A549 (cell line): ENCODE measurements around the gene BHMT. TPM values are rescaled to one million over a fixed set of nuclear protein-coding genes. Genes with fewer than 3 reads are reported as not detected.

Experiments
- ATAC-seq, 2 experiments: fragments of 200-7000 bp in 1 of 2; fragments of >200 bp in 1 of 2; cut with Nextera tagmentation in 1 of 2; cut with Tn5 transposase in 1 of 2; 3 replicates each; pipeline versions ENCODE4 v1.8.0 to v1.9.1; 2018 to 2020; ENCODE audit warnings: mild to moderate bottlenecking in 1 of 2, moderate library complexity in 1 of 2
- CTCF ChIA-PET: fragments of 300-600 bp; sonication (Branson Sonifier 250); formaldehyde crosslinking; extraction: SDS; loops from one replicate; lab custom pipeline; 2021; ENCODE audit warnings: antibody characterized with exemption, inconsistent platforms; lab: Yijun Ruan, JAX
- POLR2A ChIA-PET: fragments of 350-600 bp; formaldehyde crosslinking; extraction: SDS; loops from one replicate; lab custom pipeline; 2021; ENCODE audit warnings: antibody characterized with exemption, inconsistent platforms; lab: Yijun Ruan, JAX
- DNase-seq, 2 experiments: peaks; one replicate each; pipeline versions ENCODE4 v3.0.0 to v3.0.0-alpha.2; 2011 to 2016; ENCODE audit warnings: low read depth in 1 of 2, low spot score in 1 of 2
- FAIRE-seq: peaks from 2 replicates; lab custom pipeline; 2011; peaks lifted over from hg19 to GRCh38; lab: Jason Lieb, UNC
- H3K27ac ChIP-seq, 2 experiments: fragments of >200 bp; sonication (Bioruptor Twin); formaldehyde crosslinking; 3 replicates each; pipeline ENCODE4 v1.5.1; 2016 to 2017
- H3K4me1 ChIP-seq: fragments of >200 bp; sonication (Bioruptor Twin); formaldehyde crosslinking; 3 replicates; pipeline ENCODE4 v1.6.1; 2016
- H3K4me2 ChIP-seq: fragments of >200 bp; sonication (Bioruptor Twin); formaldehyde crosslinking; 3 replicates; pipeline ENCODE4 v1.6.1; 2016
- H3K4me3 ChIP-seq: fragments of >200 bp; sonication (Bioruptor Twin); formaldehyde crosslinking; 3 replicates; pipeline ENCODE4 v1.5.1; 2016
- H3K9me3 ChIP-seq: fragments of >200 bp; sonication (Bioruptor Twin); formaldehyde crosslinking; 3 replicates; pipeline ENCODE4 v1.6.1; 2016
- ATOH8 ChIP-seq: fragments of 250-450 bp; sonication (Bioruptor Pico); IDR thresholded peaks from 2 replicates; pipeline ENCODE4 v1.5.0; 2020; ENCODE audit warnings: low read depth, mild to moderate bottlenecking, moderate library complexity
- BCL3 ChIP-seq: fragments of >200 bp; sonication (Bioruptor Twin); formaldehyde crosslinking; IDR thresholded peaks from 3 replicates; pipeline ENCODE4 v1.6.1; 2016
- CEBPB ChIP-seq, 2 experiments: fragments of >200 bp in 1 of 2; sonication (Bioruptor Twin) in 1 of 2; formaldehyde crosslinking in 1 of 2; IDR thresholded peaks; 2 replicates each; pipeline ENCODE4 v1.6.1; 2012 to 2016
- CHD4 ChIP-seq: fragments of 200-600 bp; sonication (generic); IDR thresholded peaks from 2 replicates; pipeline ENCODE4 v1.6.1; 2016; ENCODE audit warnings: antibody characterized with exemption, mild to moderate bottlenecking, borderline replicate concordance
- CTCF ChIP-seq: fragments of >200 bp; sonication (Bioruptor Twin); formaldehyde crosslinking; IDR thresholded peaks from 3 replicates; pipeline ENCODE4 v1.5.1; 2016
- EHF ChIP-seq: fragments of 250-450 bp; sonication (Bioruptor Pico); IDR thresholded peaks from 2 replicates; pipeline ENCODE4 v1.5.0; 2020; ENCODE audit warnings: mild to moderate bottlenecking
- EHMT2 ChIP-seq: fragments of 200-600 bp; sonication (generic); IDR thresholded peaks from 2 replicates; pipeline ENCODE4 v1.6.1; 2016; ENCODE audit warnings: antibody characterized with exemption, low read depth, mild to moderate bottlenecking, moderate library complexity
- ELK1 ChIP-seq: fragments of 150-350 bp; IDR thresholded peaks from 2 replicates; pipeline ENCODE4 v1.6.1; 2014; ENCODE audit warnings: low read depth, mild to moderate bottlenecking, low read length
- ESRRA ChIP-seq: fragments of 150-350 bp; IDR thresholded peaks from 2 replicates; pipeline ENCODE4 v1.6.1; 2014; ENCODE audit warnings: mild to moderate bottlenecking, low read length, borderline replicate concordance
- HMGXB4 ChIP-seq: fragments of 250-450 bp; sonication (Bioruptor Pico); IDR thresholded peaks from 2 replicates; pipeline ENCODE4 v1.5.0; 2021; ENCODE audit warnings: mild to moderate bottlenecking, moderate library complexity, borderline replicate concordance
- JUNB ChIP-seq: fragments of >200 bp; sonication (Bioruptor Twin); formaldehyde crosslinking; IDR thresholded peaks from 2 replicates; pipeline ENCODE4 v1.6.1; 2016
- MAX ChIP-seq: IDR thresholded peaks from 2 replicates; pipeline ENCODE4 v1.6.1; 2012
- NPAS2 ChIP-seq: fragments of 250-450 bp; sonication (Bioruptor Pico); IDR thresholded peaks from 2 replicates; pipeline ENCODE4 v1.8.0; 2022; ENCODE audit warnings: mild to moderate bottlenecking, moderate library complexity, borderline replicate concordance
- POLR2AphosphoS2 ChIP-seq: conservative IDR thresholded peaks from 2 replicates; pipeline ENCODE4 v1.6.1; 2012; ENCODE audit warnings: low read length, improper control_type of control experiment, inconsistent platforms
- RAD21 ChIP-seq, 2 experiments: fragments of >200 bp in 1 of 2; sonication (Bioruptor Twin) in 1 of 2; formaldehyde crosslinking in 1 of 2; IDR thresholded peaks in 1 of 2; conservative IDR thresholded peaks in 1 of 2; 2 replicates in 1 of 2; 3 replicates in 1 of 2; pipeline ENCODE4 v1.6.1; 2012 to 2018; ENCODE audit warnings: inconsistent platforms in 1 of 2
- RARB ChIP-seq: fragments of 250-450 bp; sonication (Bioruptor Pico); IDR thresholded peaks from 2 replicates; pipeline ENCODE4 v1.8.0; 2021; ENCODE audit warnings: mild to moderate bottlenecking, moderate library complexity
- RNF2 ChIP-seq: fragments of 200-600 bp; sonication (generic); IDR thresholded peaks from 2 replicates; pipeline ENCODE4 v1.6.1; 2016; ENCODE audit warnings: low read depth, mild to moderate bottlenecking, antibody characterized with exemption, moderate library complexity, borderline replicate concordance
- SMC3 ChIP-seq: fragments of >200 bp; sonication (Bioruptor Twin); formaldehyde crosslinking; IDR thresholded peaks from 3 replicates; pipeline ENCODE4 v1.6.1; 2018; ENCODE audit warnings: inconsistent platforms
- TFCP2L1 ChIP-seq: fragments of 250-450 bp; sonication (Bioruptor Pico); IDR thresholded peaks from 2 replicates; pipeline ENCODE4 v1.5.0; 2021; ENCODE audit warnings: mild to moderate bottlenecking
- TP53 ChIP-seq: fragments of 250-450 bp; sonication (Bioruptor Pico); IDR thresholded peaks from 2 replicates; pipeline ENCODE4 v1.5.0; 2021; ENCODE audit warnings: mild to moderate bottlenecking, moderate library complexity
- USF2 ChIP-seq: fragments of 450-650 bp; IDR thresholded peaks from 2 replicates; pipeline ENCODE4 v1.6.1; 2014; ENCODE audit warnings: antibody characterized with exemption
- WGBS: methylation state at CpG from one replicate; pipeline ENCODE4 v1.1.6; 2017; ENCODE audit errors: missing lambda C conversion rate; 5-methylcytosine and 5-hydroxymethylcytosine counted together
- polyA plus RNA-seq, 4 experiments: library from polyadenylated mRNA; depleted of rRNA in 3 of 4; stranded (reverse); fragments of >200 nt; fragmentation: RNase III in 1 of 4; extraction: RNeasy Plus Mini Kit Qiagen cat#74134 plus additional on column Dnase treatment in 1 of 4; gene quantifications; 2 replicates in 3 of 4; 3 replicates in 1 of 4; pipeline ENCODE4 v1.2.3, GENCODE V29; 2011 to 2017

BHMT gene
- polyA plus RNA-seq, 2 of the 4 experiments (the other 2 are of a cell fraction) = not detected

- POLR2A ChIA-PET = no interaction called here
- 27% methylated on average over 15 of the region's 15 CpGs for WGBS
- ATAC-seq = peak in 1 of 2 experiments; percentile 77; a peak in 3 of 6 replicates
- CTCF ChIA-PET = interaction anchor here (0.6 to 1.3 kb wide), 5 partner anchors 16 to 89 kb away, joined by 3 read pairs; no protein-coding TSS in a partner anchor
- Histone ChIP-seq H3K27ac (no peak overlapping the region), H3K4me3 (no peak overlapping the region), H3K4me1 (no peaks in the 10 kb centered on the region), H3K9me3 (no peaks in the 10 kb centered on the region), H3K4me2 (no peak overlapping the region)
- no peak for FAIRE-seq
- peak in 1 of 2 experiments; percentile 36 for DNase-seq
- TF ChIP-seq HMGXB4 (CRISPR knock-in tag) (no peak), ATOH8 (CRISPR knock-in tag) (no peak), RNF2 (peak; percentile 80; the same call in 1 of the 2 replicates), RAD21 (conservative IDR thresholded peaks at IDR 0.05 in 1 of 2, IDR thresholded peaks at IDR 0.05 in 1 of 2) (peak in 1 of 2 experiments; percentile 20; a peak in 2 of 5 replicates), ESRRA (no peak), NPAS2 (CRISPR knock-in tag) (no peak), CTCF (peak; percentile 45), POLR2AphosphoS2 (no peak), SMC3 (peak; percentile 32; the same call in 2 of the 3 replicates)
Observed at GRCh38 chr5:79109527-79110492, 1.8 kb upstream of the BHMT start.

GRCh38 chr5:79111960-79112702 is 522 bp downstream of the BHMT start:
- POLR2A ChIA-PET = no interaction called here
- H3K27ac ChIP-seq = no peak overlapping the region
- CTCF ChIA-PET = no interaction called here
- 53% methylated on average over 27 of the region's 39 CpGs for WGBS
- peak overlapping the region; percentile 58 for H3K4me2 ChIP-seq
- ATAC-seq (peak; percentile 58 to 76; a peak in 3 of 6 replicates), FAIRE-seq (no peak), DNase-seq (no peak)
- no peaks in the 10 kb centered on the region for H3K9me3 ChIP-seq
- no peak overlapping the region for H3K4me3 ChIP-seq
- no peaks in the 10 kb centered on the region for H3K4me1 ChIP-seq
- TF ChIP-seq JUNB (no peak), TP53 (CRISPR knock-in tag) (no peak), CTCF (no peak), CEBPB (IDR thresholded peaks at IDR 0.05) (no peak), EHF (no peak), CHD4 (no peak), BCL3 (no peak), ESRRA (no peak), TFCP2L1 (CRISPR knock-in tag) (no peak), EHMT2 (no peak), NPAS2 (CRISPR knock-in tag) (no peak), RARB (CRISPR knock-in tag) (no peak), USF2 (no peak), MAX (no peak), ELK1 (no peak)
